AG04449 (cell line): ENCODE data around the gene SWT1.

Source experiments
- CTCF ChIA-PET: fragments of 350-600 bp; formaldehyde crosslinking; extraction: SDS; loops from one replicate; lab custom pipeline; 2021; ENCODE audit warnings: antibody characterized with exemption; lab: Yijun Ruan, JAX
- POLR2A ChIA-PET: fragments of 400-600, 350-600 bp; formaldehyde crosslinking; extraction: SDS; loops from one replicate; lab custom pipeline; 2020; ENCODE audit warnings: antibody characterized with exemption, inconsistent platforms; lab: Yijun Ruan, JAX
- DNase-seq: peaks from one replicate; pipeline ENCODE4 v3.0.0-alpha.2; 2010; ENCODE audit warnings: low read depth, low spot score
- H3K4me3 ChIP-seq: 2 replicates; pipeline ENCODE4 v1.5.1; 2011; ENCODE audit warnings: low read depth, mild to moderate bottlenecking, control low read depth, low read length
- TF ChIP-seq, protein P1 (sequence below): IDR thresholded peaks from one replicate; pipeline ENCODE4 v1.5.1; 2011; ENCODE audit warnings: mild to moderate bottlenecking, moderate library complexity, low read length, control low read depth, inconsistent platforms; ENCODE audit not compliant: insufficient read depth; ENCODE audit errors: missing control alignments

Gene SWT1

DNA sequence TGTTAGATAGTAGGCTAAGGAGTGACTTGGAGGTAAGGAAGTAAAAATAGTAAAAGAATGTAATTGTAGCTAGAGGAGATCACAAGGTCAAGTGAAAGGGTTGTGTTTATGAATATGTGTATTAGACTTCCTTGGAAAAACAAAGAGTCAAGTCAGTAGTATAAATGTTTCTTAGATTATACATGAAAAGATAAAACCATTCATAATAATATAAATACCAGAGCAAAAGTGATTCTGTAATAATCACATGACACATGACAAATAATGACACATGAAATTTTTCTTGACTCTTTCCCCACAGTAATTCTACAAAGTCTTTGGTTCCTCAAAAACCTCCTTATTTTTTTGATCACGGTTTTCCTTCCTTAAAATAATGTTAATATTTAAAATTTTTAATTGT is 103.6 kb downstream of the SWT1 start:
- TF ChIP-seq, protein P1, sequence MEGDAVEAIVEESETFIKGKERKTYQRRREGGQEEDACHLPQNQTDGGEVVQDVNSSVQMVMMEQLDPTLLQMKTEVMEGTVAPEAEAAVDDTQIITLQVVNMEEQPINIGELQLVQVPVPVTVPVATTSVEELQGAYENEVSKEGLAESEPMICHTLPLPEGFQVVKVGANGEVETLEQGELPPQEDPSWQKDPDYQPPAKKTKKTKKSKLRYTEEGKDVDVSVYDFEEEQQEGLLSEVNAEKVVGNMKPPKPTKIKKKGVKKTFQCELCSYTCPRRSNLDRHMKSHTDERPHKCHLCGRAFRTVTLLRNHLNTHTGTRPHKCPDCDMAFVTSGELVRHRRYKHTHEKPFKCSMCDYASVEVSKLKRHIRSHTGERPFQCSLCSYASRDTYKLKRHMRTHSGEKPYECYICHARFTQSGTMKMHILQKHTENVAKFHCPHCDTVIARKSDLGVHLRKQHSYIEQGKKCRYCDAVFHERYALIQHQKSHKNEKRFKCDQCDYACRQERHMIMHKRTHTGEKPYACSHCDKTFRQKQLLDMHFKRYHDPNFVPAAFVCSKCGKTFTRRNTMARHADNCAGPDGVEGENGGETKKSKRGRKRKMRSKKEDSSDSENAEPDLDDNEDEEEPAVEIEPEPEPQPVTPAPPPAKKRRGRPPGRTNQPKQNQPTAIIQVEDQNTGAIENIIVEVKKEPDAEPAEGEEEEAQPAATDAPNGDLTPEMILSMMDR = no peak
- H3K4me3 ChIP-seq = no peak overlapping the region
- POLR2A ChIA-PET = no interaction called here
- CTCF ChIA-PET = no interaction called here
- no peak for DNase-seq

DNA sequence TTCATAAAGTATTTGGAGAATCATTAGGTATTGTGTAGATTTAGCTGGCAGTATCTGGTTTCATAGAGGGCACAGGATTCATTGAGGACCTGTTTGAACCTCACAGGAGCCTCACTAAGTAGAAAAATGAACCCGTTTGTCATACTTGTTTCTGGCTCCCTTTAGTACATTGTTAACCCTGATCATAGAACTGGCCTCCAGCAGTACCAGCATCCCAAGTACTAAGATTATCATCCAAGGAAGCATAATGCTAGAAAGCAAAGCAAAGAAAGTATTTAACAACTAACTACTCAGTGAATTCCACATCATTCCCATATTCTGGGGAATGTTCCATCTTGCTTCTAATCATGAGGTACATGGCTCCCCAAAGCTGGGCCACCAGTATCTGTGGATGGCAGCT is 105.2 kb downstream of the SWT1 start:
- ChIA-PET CTCF (no interaction called here), POLR2A (no interaction called here)
- TF ChIP-seq, protein P1 = no peak

DNA sequence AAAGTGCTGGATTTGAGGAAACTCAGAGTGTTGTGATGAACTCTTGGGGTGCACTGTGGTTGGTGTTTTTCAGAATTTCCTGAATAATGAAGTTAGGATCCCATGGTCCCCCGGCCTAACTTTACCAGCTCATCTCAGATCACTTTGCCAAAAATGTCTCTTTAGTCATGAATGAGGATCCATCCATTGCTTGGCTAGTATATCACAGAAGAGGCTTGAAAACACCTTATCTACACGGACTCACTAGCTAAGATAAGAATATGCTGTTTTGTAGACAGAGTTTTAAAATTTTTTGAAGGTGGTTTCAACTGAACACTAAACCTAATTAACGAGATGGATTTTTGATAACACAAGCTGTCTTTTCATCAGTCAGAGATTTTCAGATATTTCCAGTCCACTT is 106.3 kb downstream of the SWT1 start:
- ChIA-PET CTCF (no interaction called here), POLR2A (no interaction called here)

More for the DNA sequence above, 105.2 kb downstream of the SWT1 start:
- no peak overlapping the region for H3K4me3 ChIP-seq
- DNase-seq = no peak

DNA sequence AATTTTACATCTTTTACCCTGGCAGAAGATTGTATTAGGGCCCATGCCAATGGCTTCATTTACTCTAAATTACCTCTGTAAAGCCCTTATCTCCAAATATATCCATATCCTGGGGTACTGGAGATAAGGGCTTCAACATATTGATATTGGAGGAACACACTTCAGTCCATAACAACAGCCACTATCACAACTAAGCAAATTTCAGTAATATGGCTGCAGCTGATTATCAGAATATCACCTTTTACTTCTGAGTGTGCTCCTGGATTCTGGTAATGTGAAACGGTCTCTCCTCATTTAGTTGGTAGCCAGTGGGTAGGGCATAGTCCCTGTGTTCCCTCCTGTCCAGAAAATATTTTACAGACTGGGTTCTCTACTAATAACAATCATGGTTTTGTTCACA is 106.8 kb downstream of the SWT1 start:
- ChIA-PET CTCF (interaction anchor here (0.9 kb wide), 1 partner anchor 25 kb away, joined by 3 read pairs; no protein-coding TSS in a partner anchor), POLR2A (no interaction called here)
- no peak overlapping the region for H3K4me3 ChIP-seq
- TF ChIP-seq, protein P1 = no peak
- DNase-seq = no peak

More for the DNA sequence above, 106.3 kb downstream of the SWT1 start:
- DNase-seq = no peak
- H3K4me3 ChIP-seq = no peak overlapping the region
- TF ChIP-seq, protein P1 = no peak

DNA sequence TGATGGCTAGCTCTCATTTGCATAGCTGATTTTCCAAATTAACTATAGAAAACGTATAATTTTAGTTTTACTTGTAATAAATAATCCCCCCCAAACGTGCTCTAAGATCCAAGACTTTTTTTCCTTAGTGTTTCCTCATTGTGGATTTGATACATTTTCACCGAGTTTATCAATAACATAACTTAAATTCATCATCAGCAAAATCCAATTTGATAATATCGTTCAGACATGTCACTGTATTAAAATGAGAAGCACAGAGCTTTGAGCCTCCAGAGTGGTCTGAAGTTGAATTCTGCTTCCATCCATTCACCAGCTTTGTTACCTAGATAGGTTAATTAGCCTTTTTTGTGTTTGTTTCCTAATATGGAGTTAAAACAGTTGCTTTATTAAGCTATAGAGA is 108.3 kb downstream of the SWT1 start:
- POLR2A ChIA-PET = no interaction called here
- no peak overlapping the region for H3K4me3 ChIP-seq
- DNase-seq = no peak
- CTCF ChIA-PET = interaction anchor here (1.4 to 1.7 kb wide), 2 partner anchors 27 to 95 kb away, joined by 4 to 6 read pairs; no protein-coding TSS in a partner anchor
- TF ChIP-seq, protein P1 = no peak

DNA sequence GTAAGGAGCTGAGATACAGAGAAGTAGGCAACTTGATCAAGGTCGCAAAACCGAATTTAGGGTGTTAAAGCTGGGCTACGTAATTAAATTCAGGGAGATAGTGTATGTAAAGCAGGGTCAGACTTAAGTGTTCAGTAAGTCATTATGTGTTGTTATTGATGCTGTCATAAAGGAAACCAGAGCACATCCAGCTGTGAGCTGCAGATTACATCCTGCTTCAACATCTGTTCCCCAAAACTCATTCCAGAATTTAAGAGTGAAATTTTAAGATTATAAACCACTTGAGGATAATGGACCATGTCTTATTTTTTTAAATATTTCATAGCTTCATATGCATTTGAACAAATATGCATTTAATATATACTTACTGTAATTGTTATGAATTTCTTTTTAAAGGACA is 110.3 kb downstream of the SWT1 start:
- DNase-seq = no peak
- ChIA-PET POLR2A (no interaction called here), CTCF (interaction anchor here (0.6 to 1.6 kb wide), 5 partner anchors 13 to 402 kb away, joined by 3 to 5 read pairs (median 3); no protein-coding TSS in a partner anchor)
- TF ChIP-seq, protein P1 = no peak
- H3K4me3 ChIP-seq = no peak overlapping the region
